HG02840 (cell line): ENCODE results near the gene NT5C1B.
"Not testable (repeated sequence)": the region's sequence is repeated elsewhere in the genome, so short reads cannot be mapped to it uniquely, and the experiment has no call there.

Experiments
- ATAC-seq: cut with Tn5 transposase; IDR thresholded peaks from one replicate; pipeline ENCODE4 v1.9.1; 2021; ENCODE audit warnings: mild to moderate bottlenecking, moderate library complexity, moderate number of reproducible peaks; ENCODE audit not compliant: unreplicated experiment, low FRiP score

Gene NT5C1B

GRCh38 chr2:18589354-18589753 lies at the start of gene NT5C1B:
Gene NT5C1B, minus strand, starts transcription at chr2:18589569. Its CDS starts 101 bp downstream, at chr2:18589468.
- no peak for ATAC-seq

DNA sequence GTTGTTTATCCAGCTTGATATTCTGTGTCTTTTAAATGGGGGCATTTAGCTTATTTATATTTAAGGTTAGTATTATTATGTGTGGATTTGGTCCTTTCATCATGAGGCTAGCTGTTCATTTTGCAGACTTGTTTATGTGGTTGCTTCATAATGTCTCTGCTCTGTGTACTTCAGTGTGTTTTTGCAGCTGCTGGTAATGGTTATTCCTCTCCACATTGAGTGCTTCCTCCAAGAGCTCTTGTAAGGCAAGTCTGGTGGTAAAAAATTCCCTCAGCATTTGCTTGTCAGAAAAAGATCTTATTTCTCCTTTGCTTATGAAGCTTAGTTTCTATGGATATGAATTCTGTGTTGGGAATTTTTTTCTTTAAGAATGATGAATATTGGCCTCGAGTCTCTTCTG lies 47.8 kb upstream of the NT5C1B start:
- no peak for ATAC-seq

DNA sequence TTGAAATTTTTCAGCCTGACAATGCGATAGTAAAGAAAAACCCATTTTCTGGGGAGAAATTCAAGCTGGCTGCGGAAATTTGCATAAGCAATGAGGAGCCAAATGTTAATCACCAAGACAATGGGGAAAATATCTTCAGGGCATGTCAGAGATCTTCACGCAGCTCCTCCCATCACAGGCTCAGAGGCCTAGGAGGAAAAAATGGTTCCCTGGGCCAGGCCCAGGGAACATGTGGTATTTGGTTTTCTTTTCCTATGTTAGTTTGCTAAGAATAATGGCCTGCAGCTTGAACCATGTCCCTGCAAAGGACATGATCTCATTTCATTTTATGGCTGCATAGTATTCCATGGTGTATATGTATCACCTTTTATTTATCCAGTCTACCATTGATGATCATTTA lies 43.3 kb upstream of the NT5C1B start:
- not testable (repeated sequence) for ATAC-seq

DNA sequence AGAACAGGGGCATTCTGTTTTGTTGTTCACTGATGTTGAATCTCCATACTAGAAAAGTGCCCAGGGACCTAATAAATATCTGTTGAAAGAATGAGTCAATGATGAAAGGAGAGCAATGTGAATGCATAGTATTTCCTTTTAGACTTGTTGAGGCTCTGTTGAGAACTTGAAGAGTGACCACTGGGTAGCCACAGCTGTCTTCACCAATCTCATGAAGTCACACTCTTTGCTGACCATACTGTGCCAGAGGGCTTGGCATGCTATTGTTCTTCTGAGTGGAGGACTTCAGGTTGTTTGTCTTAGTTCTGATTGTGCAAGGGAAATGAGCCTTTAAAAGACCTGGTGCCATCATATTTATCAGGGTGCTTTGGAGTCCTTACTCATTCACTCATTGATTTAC lies 41.6 kb upstream of the NT5C1B start:
- ATAC-seq: no peak

DNA sequence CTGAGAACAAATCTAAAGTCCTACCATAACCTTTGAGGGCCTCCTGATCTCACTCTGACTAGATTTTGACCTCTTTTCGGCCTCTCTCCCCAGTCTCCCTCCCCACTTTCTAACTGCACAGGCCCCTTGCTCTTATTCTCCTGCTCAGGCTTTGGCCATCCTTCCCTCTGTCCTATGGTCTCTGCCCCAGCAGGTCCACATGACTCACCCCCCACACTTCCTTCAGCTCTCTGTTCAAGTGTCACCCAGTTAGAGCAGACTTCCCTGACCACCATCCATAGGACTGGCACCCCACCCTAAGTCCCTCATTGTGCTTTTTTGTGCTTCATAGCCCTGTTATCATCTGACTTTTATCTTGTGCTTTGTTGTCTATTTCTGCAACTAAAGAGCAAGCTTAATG lies 41.2 kb upstream of the NT5C1B start:
- ATAC-seq: no peak

GRCh38 chr2:18630101-18630500 lies 40.7 kb upstream of the NT5C1B start:
- ATAC-seq: no peak

GRCh38 chr2:18626958-18627650 lies 37.7 kb upstream of the NT5C1B start:
- no peak for ATAC-seq

DNA sequence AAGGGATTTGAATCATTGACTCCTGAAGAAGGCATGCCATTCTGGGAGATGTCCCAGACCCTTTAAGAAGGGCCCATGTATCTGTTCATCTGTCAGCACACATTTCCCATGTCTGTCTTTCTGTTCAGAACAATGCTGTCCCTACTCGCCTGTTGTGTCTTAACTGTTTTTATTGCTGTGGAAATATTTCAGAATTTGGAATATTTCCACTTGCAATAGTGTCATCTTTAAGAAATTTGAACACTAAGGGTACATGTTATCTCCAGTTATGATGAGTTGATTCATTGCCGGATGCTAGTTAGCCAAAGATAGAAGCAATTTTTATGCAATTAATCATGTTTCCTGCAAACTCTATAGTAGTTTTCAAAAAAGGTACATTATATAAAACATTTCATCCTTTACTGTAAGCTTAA lies 36.9 kb upstream of the NT5C1B start:
- no peak for ATAC-seq

GRCh38 chr2:18625563-18625962 lies 36.2 kb upstream of the NT5C1B start:
- no peak for ATAC-seq

DNA sequence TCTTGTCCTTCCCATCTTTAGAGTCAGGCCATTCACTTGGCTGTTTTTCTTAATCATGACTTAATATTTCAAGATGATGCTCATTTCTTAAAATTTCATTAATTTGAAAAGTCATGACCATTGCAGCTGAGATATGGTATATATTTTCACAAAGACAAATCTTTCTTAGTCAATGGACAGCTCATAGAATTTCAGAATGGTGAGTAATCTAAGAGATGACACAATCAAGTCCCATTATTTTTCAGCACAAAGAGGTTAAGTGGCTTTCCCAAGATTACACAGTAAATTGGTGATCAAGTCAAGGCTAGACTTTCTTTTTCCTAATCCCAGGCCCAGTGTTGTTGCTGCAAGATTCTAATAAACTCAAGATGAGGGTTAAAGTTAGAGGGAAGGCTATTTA lies 34.4 kb upstream of the NT5C1B start:
- ATAC-seq: no peak

DNA sequence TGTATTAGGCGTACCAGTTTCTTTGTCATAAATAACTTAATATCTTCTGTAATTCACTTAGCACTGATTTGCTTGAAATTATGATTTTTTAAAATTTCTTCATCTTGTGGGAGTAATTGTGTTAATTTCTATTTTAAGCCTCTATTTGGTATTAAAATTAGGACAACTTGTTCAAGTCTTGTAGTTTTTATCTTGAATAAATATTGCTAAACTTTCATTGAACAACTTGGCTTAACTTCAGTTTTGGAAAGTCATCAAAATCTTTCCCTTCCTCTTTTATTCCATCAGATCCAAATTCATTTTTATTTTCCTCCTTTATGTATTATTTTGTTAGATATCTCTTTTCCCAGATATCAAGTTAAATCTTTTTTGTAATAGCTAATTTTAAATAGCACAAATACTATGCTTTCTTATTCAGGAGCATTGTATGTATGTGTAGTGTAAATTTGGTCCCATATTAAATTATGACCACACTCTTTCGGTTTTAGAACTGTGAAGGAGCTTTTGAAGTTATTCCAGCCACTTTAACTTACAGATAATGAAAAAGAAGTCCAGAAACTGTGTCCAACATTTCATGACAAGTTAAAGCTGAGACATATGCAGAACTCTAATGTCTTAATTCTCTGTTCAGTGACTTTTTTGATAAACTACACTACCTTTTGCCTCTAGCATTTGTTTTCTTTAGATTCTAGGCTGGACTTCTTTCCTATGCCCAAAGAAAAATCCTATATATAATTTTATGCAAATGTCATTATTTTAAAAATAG lies 31.7 kb upstream of the NT5C1B start:
- no peak for ATAC-seq

DNA sequence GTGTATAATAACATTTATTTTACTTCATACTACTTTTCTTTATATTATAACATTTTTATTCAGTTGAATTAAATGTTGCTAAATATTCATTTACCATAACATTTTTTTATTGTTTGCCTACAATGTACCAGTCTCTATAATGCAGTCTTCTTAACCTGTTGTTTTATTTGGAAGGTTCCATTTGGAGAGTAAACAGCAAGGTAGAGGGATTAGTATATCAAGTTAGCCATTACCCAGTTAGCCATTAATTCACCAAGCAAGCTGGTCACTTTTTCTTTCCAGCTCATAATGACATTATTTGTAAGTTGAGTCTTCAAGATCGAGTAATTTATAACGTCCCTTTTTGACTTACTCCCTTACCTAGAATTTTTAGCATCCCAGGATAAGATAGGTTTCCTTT lies 29.7 kb upstream of the NT5C1B start:
- ATAC-seq: no peak

DNA sequence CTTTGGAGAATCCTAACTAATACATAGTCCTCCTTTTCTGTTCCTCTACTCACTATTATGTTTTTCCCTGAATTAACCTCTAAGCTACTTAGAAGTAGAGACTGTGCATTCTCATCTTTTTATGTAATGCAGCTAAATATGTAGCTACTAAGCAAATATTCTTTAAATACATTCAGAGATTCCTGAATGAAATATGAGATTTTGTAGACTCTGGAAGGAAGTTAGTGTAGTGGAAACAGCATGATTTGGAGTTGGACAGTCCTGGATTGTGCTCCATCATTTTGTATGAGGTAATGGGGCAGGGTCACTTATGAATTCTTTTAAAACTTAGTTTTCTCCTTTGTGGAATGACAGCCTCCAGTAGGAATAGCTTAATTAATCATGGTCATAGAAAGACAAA lies 24.7 kb upstream of the NT5C1B start:
- ATAC-seq: no peak

DNA sequence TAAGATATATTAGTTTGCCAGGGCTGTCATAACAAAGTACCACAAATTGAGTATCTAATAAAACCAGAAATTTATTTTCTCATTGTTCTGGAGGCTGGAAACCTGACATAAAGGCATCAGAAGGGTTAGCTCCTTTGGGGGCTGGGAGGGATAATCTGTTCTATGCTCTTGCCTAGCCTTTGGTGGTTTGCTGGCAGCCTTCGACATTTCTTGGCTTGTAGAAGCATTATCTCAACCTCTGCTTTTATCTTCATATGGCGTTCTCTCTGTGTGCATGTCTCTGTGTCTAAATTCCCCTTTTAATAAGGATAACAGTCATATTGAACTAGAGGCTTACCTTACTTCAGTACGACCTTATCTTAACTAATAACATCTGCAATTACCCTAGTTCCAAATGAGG lies 22.8 kb upstream of the NT5C1B start:
- no peak for ATAC-seq

DNA sequence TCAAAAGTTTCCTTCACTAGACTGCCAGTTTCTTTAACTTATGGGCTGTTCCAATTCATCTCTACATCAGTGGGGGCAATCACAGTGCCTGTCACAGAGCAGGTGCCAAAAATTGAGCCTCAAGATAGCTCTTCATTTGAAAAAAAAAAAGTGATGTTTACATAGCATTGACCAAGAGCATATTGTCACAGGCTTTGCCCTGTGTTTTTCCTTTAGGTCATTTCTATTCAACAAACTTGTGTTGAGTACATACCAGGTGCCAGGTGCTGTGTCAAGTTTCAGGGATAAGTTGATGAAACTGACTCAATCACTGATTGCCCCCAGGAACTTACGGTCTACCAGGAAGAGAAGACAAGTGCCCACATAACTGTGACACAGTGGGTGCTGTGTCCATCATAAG lies 22.2 kb upstream of the NT5C1B start:
- ATAC-seq: no peak

GRCh38 chr2:18611184-18611583 lies 21.8 kb upstream of the NT5C1B start:
- ATAC-seq: no peak

DNA sequence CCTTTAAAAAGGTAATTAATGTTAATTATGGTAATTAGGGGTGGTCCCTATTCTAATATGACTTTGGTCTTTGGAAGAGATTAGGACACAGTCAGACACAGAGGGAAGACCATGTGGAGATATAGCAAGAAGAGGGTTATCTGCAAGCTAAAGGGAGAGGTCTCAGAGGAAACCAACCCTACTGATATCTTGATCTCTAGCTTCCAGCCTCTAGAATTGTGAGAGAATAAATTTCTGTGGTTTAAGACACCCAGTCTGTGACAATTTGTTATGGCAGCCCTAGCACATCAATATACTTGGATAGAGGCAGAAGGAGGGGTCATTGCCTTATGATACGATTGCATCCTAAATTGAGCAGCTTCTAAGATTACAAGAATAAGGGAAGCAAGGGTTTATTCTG lies 21.3 kb upstream of the NT5C1B start:
- no peak for ATAC-seq

GRCh38 chr2:18610090-18610489 lies 20.7 kb upstream of the NT5C1B start:
- ATAC-seq: no peak

GRCh38 chr2:18605115-18605514 lies 15.7 kb upstream of the NT5C1B start:
- ATAC-seq: no peak

GRCh38 chr2:18604531-18604885 lies 15.1 kb upstream of the NT5C1B start:
- no peak for ATAC-seq

- ATAC-seq: no peak
These were observed 14.6 kb upstream of the NT5C1B start for GRCh38 chr2:18603854-18604530.

- ATAC-seq: no peak
These were observed 12.9 kb upstream of the NT5C1B start for GRCh38 chr2:18602298-18602697.
